SU-DHL-6 (cell line): ENCODE results near the gene FKBP5.

Source experiments
- H2AFZ ChIP-seq: fragments of 200-600 bp; sonication (generic); 2 replicates; pipeline ENCODE4 v1.6.1; 2014; ENCODE audit warnings: low read depth, mild to moderate bottlenecking, moderate library complexity, mixed read lengths, antibody characterized with exemption, low read length; ENCODE audit not compliant: severe bottlenecking
- H3F3A ChIP-seq: fragments of 200-600 bp; shearing (Covaris generic); 2 replicates; pipeline ENCODE4 v1.6.0; 2016; ENCODE audit warnings: antibody characterized with exemption, mild to moderate bottlenecking; ENCODE audit not compliant: insufficient read depth
- H3K27ac ChIP-seq: fragments of 200-600 bp; sonication (generic); 2 replicates; pipeline ENCODE4 v1.5.1; 2016; ENCODE audit warnings: low read depth, mild to moderate bottlenecking, low read length, moderate library complexity, mixed read lengths
- H3K27me3 ChIP-seq: fragments of 200-600 bp; sonication (generic), shearing (Covaris generic); 2 replicates; pipeline ENCODE4 v1.6.0; 2014; ENCODE audit warnings: mild to moderate bottlenecking, low read length
- H3K36me3 ChIP-seq: fragments of 200-600 bp; sonication (generic); 2 replicates; pipeline ENCODE4 v1.6.1; 2014; ENCODE audit warnings: mild to moderate bottlenecking, low read length, mixed read lengths
- H3K4me2 ChIP-seq: fragments of 300-600, 200-600 bp; shearing (Covaris generic), sonication (generic); 2 replicates; pipeline ENCODE4 v1.6.0; 2014; ENCODE audit warnings: low read length, low read depth, mild to moderate bottlenecking; ENCODE audit not compliant: poor library complexity, severe bottlenecking
- H3K4me3 ChIP-seq: fragments of 200-600 bp; sonication (generic); 2 replicates; pipeline ENCODE4 v1.5.1; 2014; ENCODE audit warnings: antibody characterized with exemption, low read length, mild to moderate bottlenecking, mixed read lengths; ENCODE audit not compliant: insufficient read depth, poor library complexity, severe bottlenecking
- H3K79me2 ChIP-seq: fragments of 200-600 bp; sonication (generic); 2 replicates; pipeline ENCODE4 v1.6.1; 2014; ENCODE audit warnings: mild to moderate bottlenecking, low read length, moderate library complexity; ENCODE audit not compliant: insufficient read depth
- H3K9ac ChIP-seq: fragments of 200-600 bp; sonication (generic); 2 replicates; pipeline ENCODE4 v1.7.0; 2014; ENCODE audit warnings: mild to moderate bottlenecking, low read length
- H3K9me2 ChIP-seq: fragments of 200-600 bp; sonication (generic); replicated peaks from 2 replicates; pipeline ENCODE4 v1.6.1; 2014; ENCODE audit warnings: low read length; ENCODE audit not compliant: insufficient read depth
- H3K9me3 ChIP-seq: fragments of 200-600 bp; sonication (generic); 2 replicates; pipeline ENCODE4 v1.6.1; 2014; ENCODE audit warnings: low read length, mixed read lengths; ENCODE audit not compliant: insufficient read depth
- H4K20me1 ChIP-seq: fragments of 200-600 bp; sonication (generic); 2 replicates; pipeline ENCODE4 v1.6.1; 2014; ENCODE audit warnings: low read depth, mild to moderate bottlenecking, antibody characterized with exemption, low read length, moderate library complexity, mixed read lengths
- CTCF ChIP-seq: fragments of 200-600 bp; sonication (generic); IDR thresholded peaks from one replicate; pipeline ENCODE4 v1.5.1; 2017; ENCODE audit warnings: antibody characterized with exemption, mild to moderate bottlenecking, low read length, moderate library complexity; ENCODE audit not compliant: insufficient read depth, poor library complexity, severe bottlenecking
- EZH2phosphoT487 ChIP-seq: fragments of 200-600 bp; sonication (generic), shearing (Covaris generic); conservative IDR thresholded peaks from 2 replicates; pipeline ENCODE4 v1.6.1; 2018; ENCODE audit warnings: mild to moderate bottlenecking, antibody characterized with exemption, low read length, moderate library complexity, mixed read lengths

The FKBP5 gene

GRCh38 chr6:35553315-35553714 lies 135.4 kb downstream of the FKBP5 start:
- no peak for TF ChIP-seq EZH2phosphoT487
- TF ChIP-seq CTCF: no peak
- H3K4me2 ChIP-seq: no peak overlapping the region
- no peaks in the 10 kb centered on the region for H3K9me2 ChIP-seq
- H3K27me3 ChIP-seq: no peaks in the 10 kb centered on the region
- no peak overlapping the region for H3K27ac ChIP-seq
- no peaks in the 10 kb centered on the region for H4K20me1 ChIP-seq
- no peaks in the 10 kb centered on the region for H3F3A ChIP-seq
- H2AFZ ChIP-seq: no peak overlapping the region
- no peaks in the 10 kb centered on the region for H3K79me2 ChIP-seq
- no peak overlapping the region for H3K4me3 ChIP-seq
- no peak overlapping the region for H3K9ac ChIP-seq
- peaks cover 5% of the 10 kb centered on the region; the same call in 1 of the 2 replicates for H3K9me3 ChIP-seq
- H3K36me3 ChIP-seq: no peaks in the 10 kb centered on the region

- Histone ChIP-seq H2AFZ (no peak overlapping the region), H3K36me3 (no peaks in the 10 kb centered on the region), H3K27ac (no peak overlapping the region), H3K9me2 (no peaks in the 10 kb centered on the region), H3K4me3 (no peak overlapping the region), H3K9me3 (peaks cover 5% of the 10 kb centered on the region; the same call in 1 of the 2 replicates), H3K9ac (no peak overlapping the region), H3F3A (no peaks in the 10 kb centered on the region), H3K27me3 (no peaks in the 10 kb centered on the region), H3K79me2 (no peaks in the 10 kb centered on the region), H4K20me1 (no peaks in the 10 kb centered on the region), H3K4me2 (no peak overlapping the region)
- TF ChIP-seq EZH2phosphoT487: no peak
- TF ChIP-seq CTCF: peak; percentile 97
Measured at GRCh38 chr6:35552285-35552917, 136.3 kb downstream of the FKBP5 start.

- Histone ChIP-seq H3K9me3 (peaks cover 5% of the 10 kb centered on the region; the same call in 1 of the 2 replicates), H3K27me3 (no peaks in the 10 kb centered on the region), H3K9me2 (no peaks in the 10 kb centered on the region), H2AFZ (no peak overlapping the region), H4K20me1 (no peaks in the 10 kb centered on the region), H3K36me3 (no peaks in the 10 kb centered on the region), H3K4me2 (no peak overlapping the region), H3K4me3 (no peak overlapping the region), H3K27ac (no peak overlapping the region), H3K9ac (no peak overlapping the region), H3F3A (no peaks in the 10 kb centered on the region), H3K79me2 (no peaks in the 10 kb centered on the region)
- no peak for TF ChIP-seq CTCF
- no peak for TF ChIP-seq EZH2phosphoT487
Measured at GRCh38 chr6:35550437-35550836, 138.3 kb downstream of the FKBP5 start.
